CD14-positive monocyte (primary cell): ENCODE measurements around the gene PLXNA2. TPM values are rescaled to one million over a fixed set of nuclear protein-coding genes. Genes with fewer than 3 reads are reported as not detected.

Source experiments
- DNase-seq, 3 donors: peaks; one replicate each; pipeline ENCODE4 v3.0.0-alpha.2; 2011 to 2022
- H2AFZ ChIP-seq: 2 replicates; pipeline ENCODE4 v1.6.0; 2012; ENCODE audit warnings: mild to moderate bottlenecking, low read depth, low read length, inconsistent platforms; ENCODE audit not compliant: insufficient read depth, poor library complexity, severe bottlenecking
- H3K27ac ChIP-seq, 2 donors: 1 replicate in 1 of 2; 2 replicates in 1 of 2; pipeline ENCODE4 v1.5.1; 2012 to 2013; ENCODE audit warnings: low read length in 2 of 2, control low read depth in 1 of 2, inconsistent platforms in 1 of 2, low read depth in 1 of 2, mild to moderate bottlenecking in 1 of 2
- H3K27me3 ChIP-seq, 2 donors: one replicate each; pipeline versions ENCODE4 v1.6.0 to v1.6.1; 2011 to 2013; ENCODE audit warnings: low read length in 2 of 2; ENCODE audit not compliant: control insufficient read depth in 2 of 2, insufficient read depth in 2 of 2
- H3K36me3 ChIP-seq, 2 donors: replicated peaks in 1 of 2; 1 replicate in 1 of 2; 2 replicates in 1 of 2; pipeline versions ENCODE4 v1.5.1 to v1.6.1; 2012 to 2013; ENCODE audit warnings: low read length in 2 of 2, control low read depth in 1 of 2, inconsistent platforms in 1 of 2, mild to moderate bottlenecking in 1 of 2; ENCODE audit not compliant: insufficient read depth in 2 of 2, control insufficient read depth in 1 of 2
- H3K4me1 ChIP-seq, 2 donors: 1 replicate in 1 of 2; 2 replicates in 1 of 2; pipeline versions ENCODE4 v1.5.1 to v1.6.1; 2012 to 2013; ENCODE audit warnings: low read length in 2 of 2, control low read depth in 1 of 2, inconsistent platforms in 1 of 2, mild to moderate bottlenecking in 1 of 2, moderate library complexity in 1 of 2; ENCODE audit not compliant: insufficient read depth in 2 of 2, control insufficient read depth in 1 of 2
- H3K4me2 ChIP-seq: replicated peaks from 2 replicates; pipeline ENCODE3; 2012; ENCODE audit warnings: low read length, moderate library complexity, mild to moderate bottlenecking; ENCODE audit not compliant: poor library complexity, severe bottlenecking; ENCODE audit errors: extremely low read depth
- H3K4me3 ChIP-seq, 3 experiments: fragments of 200-600 bp in 1 of 3; sonication (generic) in 1 of 3; replicated peaks in 1 of 3; 1 replicate in 2 of 3; 2 replicates in 1 of 3; pipeline ENCODE4 v1.5.1; 2011 to 2013; ENCODE audit warnings: low read length in 3 of 3, mild to moderate bottlenecking in 3 of 3, control low read depth in 2 of 3, low read depth in 2 of 3, inconsistent platforms in 1 of 3, moderate library complexity in 1 of 3
- H3K79me2 ChIP-seq: 2 replicates; pipeline ENCODE4 v1.6.0; 2012; ENCODE audit warnings: mild to moderate bottlenecking, control low read depth, inconsistent platforms, low read length, moderate library complexity; ENCODE audit not compliant: insufficient read depth
- H3K9ac ChIP-seq: 2 replicates; pipeline ENCODE4 v1.6.0; 2017; ENCODE audit warnings: low read length, mild to moderate bottlenecking; ENCODE audit not compliant: insufficient read depth, poor library complexity, severe bottlenecking
- H3K9me3 ChIP-seq, 2 donors: replicated peaks in 1 of 2; 1 replicate in 1 of 2; 2 replicates in 1 of 2; pipeline versions ENCODE4 v1.5.1 to v1.6.1; 2012 to 2013; ENCODE audit warnings: low read length in 2 of 2, control low read depth in 1 of 2; ENCODE audit not compliant: control insufficient read depth in 1 of 2, insufficient read depth in 1 of 2
- H4K20me1 ChIP-seq: 2 replicates; pipeline ENCODE4 v1.6.0; 2012; ENCODE audit warnings: mild to moderate bottlenecking, low read length, control low read depth, moderate library complexity; ENCODE audit not compliant: insufficient read depth
- H3K27ac Mint-ChIP-seq, 7 donors: one replicate each; pipeline ENCODE4 v1.8.0; 2020; ENCODE audit warnings: mild to moderate bottlenecking in 7 of 7, mixed read lengths in 7 of 7, moderate library complexity in 6 of 7, inconsistent platforms in 2 of 7
- H3K27me3 Mint-ChIP-seq, 3 donors: one replicate each; pipeline ENCODE4 v1.8.0; 2021 to 2022; ENCODE audit warnings: low read depth in 3 of 3, mild to moderate bottlenecking in 3 of 3, mixed read lengths in 3 of 3, moderate library complexity in 3 of 3, inconsistent platforms in 1 of 3
- H3K36me3 Mint-ChIP-seq, 2 donors: one replicate each; pipeline ENCODE4 v1.8.0; 2020; ENCODE audit warnings: mixed read lengths in 2 of 2, inconsistent platforms in 1 of 2, mild to moderate bottlenecking in 1 of 2
- H3K4me1 Mint-ChIP-seq: one replicate; pipeline ENCODE4 v1.8.0; 2020; ENCODE audit warnings: mild to moderate bottlenecking, mixed read lengths
- H3K4me3 Mint-ChIP-seq, 2 donors: one replicate each; pipeline ENCODE4 v1.8.0; 2020; ENCODE audit warnings: mild to moderate bottlenecking in 2 of 2, mixed read lengths in 2 of 2, moderate library complexity in 1 of 2
- H3K9me3 Mint-ChIP-seq, 7 donors: one replicate each; pipeline ENCODE4 v1.8.0; 2020 to 2022; ENCODE audit warnings: mixed read lengths in 7 of 7, mild to moderate bottlenecking in 6 of 7, moderate library complexity in 6 of 7, inconsistent platforms in 2 of 7
- WGBS: methylation state at CpG from one replicate; pipeline ENCODE4 v1.1.5; 2013; ENCODE audit warnings: missing lambda C conversion rate; ENCODE audit not compliant: insufficient coverage; 5-methylcytosine and 5-hydroxymethylcytosine counted together
- intact Hi-C, 2 donors: fragments of 100-400 bp; cut with micrococcal nuclease; formaldehyde crosslinking; loops; one replicate each; pipeline versions ENCODE4 v1.15.0 to v1.15.1; 2023
- polyA plus RNA-seq, 3 donors: library from polyadenylated mRNA; depleted of rRNA in 1 of 3; unstranded in 2 of 3; stranded (reverse) in 1 of 3; fragments of 300-500 nt in 2 of 3; fragments of >200 nt in 1 of 3; fragmentation: Illumina TruSeq in 2 of 3; gene quantifications; 1 replicate in 2 of 3; 2 replicates in 1 of 3; pipeline ENCODE4 v1.2.3, GENCODE V29; 2012 to 2021
- TF ChIP-seq, protein P1 (sequence below): fragments of 200-600 bp; IDR thresholded peaks from one replicate; pipeline ENCODE4 v1.8.0; 2022; ENCODE audit warnings: antibody characterized with exemption, mild to moderate bottlenecking

PLXNA2 gene
- polyA plus RNA-seq, 3 donors: 0.75 to 2.1 (median 1.1) TPM

GRCh38 chr1:208118306-208118705 lies 125.9 kb downstream of the PLXNA2 start:
- intact Hi-C loops: no loop called here
- peaks cover 3 to 4% (median 3%) of the 10 kb centered on the region in 3 donors for H3K27me3 Mint-ChIP-seq
- H3K9ac ChIP-seq: no peak overlapping the region
- no peaks in the 10 kb centered on the region for H3K36me3 ChIP-seq
- H3K79me2 ChIP-seq: no peaks in the 10 kb centered on the region
- H3K27ac Mint-ChIP-seq: no peak overlapping the region
- peaks cover 0 to 1% (median 0%) of the 10 kb centered on the region in 7 donors for H3K9me3 Mint-ChIP-seq
- no peak overlapping the region for H3K4me3 ChIP-seq
- no peak overlapping the region for H3K4me2 ChIP-seq
- no peaks in the 10 kb centered on the region for H3K36me3 Mint-ChIP-seq
- WGBS: 100% methylated on average over 2 of the region's 5 CpGs
- H3K27ac ChIP-seq: no peak overlapping the region
- H3K9me3 ChIP-seq: no peaks in the 10 kb centered on the region
- H3K4me1 Mint-ChIP-seq: no peaks in the 10 kb centered on the region
- H3K4me1 ChIP-seq: peaks cover 0 to 4% of the 10 kb centered on the region in 2 donors
- no peak overlapping the region for H2AFZ ChIP-seq
- TF ChIP-seq, protein P1, sequence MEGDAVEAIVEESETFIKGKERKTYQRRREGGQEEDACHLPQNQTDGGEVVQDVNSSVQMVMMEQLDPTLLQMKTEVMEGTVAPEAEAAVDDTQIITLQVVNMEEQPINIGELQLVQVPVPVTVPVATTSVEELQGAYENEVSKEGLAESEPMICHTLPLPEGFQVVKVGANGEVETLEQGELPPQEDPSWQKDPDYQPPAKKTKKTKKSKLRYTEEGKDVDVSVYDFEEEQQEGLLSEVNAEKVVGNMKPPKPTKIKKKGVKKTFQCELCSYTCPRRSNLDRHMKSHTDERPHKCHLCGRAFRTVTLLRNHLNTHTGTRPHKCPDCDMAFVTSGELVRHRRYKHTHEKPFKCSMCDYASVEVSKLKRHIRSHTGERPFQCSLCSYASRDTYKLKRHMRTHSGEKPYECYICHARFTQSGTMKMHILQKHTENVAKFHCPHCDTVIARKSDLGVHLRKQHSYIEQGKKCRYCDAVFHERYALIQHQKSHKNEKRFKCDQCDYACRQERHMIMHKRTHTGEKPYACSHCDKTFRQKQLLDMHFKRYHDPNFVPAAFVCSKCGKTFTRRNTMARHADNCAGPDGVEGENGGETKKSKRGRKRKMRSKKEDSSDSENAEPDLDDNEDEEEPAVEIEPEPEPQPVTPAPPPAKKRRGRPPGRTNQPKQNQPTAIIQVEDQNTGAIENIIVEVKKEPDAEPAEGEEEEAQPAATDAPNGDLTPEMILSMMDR: no peak
- H3K27me3 ChIP-seq: no peaks in the 10 kb centered on the region
- no peak overlapping the region for H3K4me3 Mint-ChIP-seq
- H4K20me1 ChIP-seq: no peaks in the 10 kb centered on the region
- DNase-seq: no peak

DNA sequence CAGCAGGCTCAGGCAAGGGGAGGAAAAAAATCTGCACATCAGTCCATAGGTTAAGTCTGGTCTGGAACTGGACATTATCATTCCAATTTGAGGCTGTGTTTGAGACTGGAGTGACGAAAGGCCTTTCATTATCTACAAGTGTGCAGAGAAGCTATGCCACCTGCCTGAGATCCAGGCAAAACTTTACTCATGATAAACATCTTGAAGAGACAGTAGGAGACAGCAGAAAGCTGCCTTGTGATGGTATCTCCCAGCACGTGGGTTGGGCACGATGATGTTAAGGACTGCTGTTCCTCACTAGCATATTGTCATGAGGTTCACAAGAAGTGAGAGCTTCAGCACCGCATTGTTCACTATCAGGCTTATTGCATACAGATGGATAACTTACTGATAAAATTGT lies 126.4 kb downstream of the PLXNA2 start:
- H3K4me3 ChIP-seq: no peak overlapping the region
- H3K27me3 ChIP-seq: no peaks in the 10 kb centered on the region
- 94% methylated on average over 4 of the region's 4 CpGs for WGBS
- no peak overlapping the region for H3K9ac ChIP-seq
- H3K36me3 Mint-ChIP-seq: no peaks in the 10 kb centered on the region
- H4K20me1 ChIP-seq: no peaks in the 10 kb centered on the region
- H3K27ac ChIP-seq: no peak overlapping the region
- no peaks in the 10 kb centered on the region for H3K79me2 ChIP-seq
- no peaks in the 10 kb centered on the region for H3K4me1 Mint-ChIP-seq
- H2AFZ ChIP-seq: no peak overlapping the region
- H3K4me3 Mint-ChIP-seq: no peak overlapping the region
- DNase-seq: no peak
- intact Hi-C loops: no loop called here
- H3K36me3 ChIP-seq: no peaks in the 10 kb centered on the region
- H3K27ac Mint-ChIP-seq: no peak overlapping the region
- no peak overlapping the region for H3K4me2 ChIP-seq
- TF ChIP-seq, protein P1: no peak
- H3K4me1 ChIP-seq: peaks cover 0 to 4% of the 10 kb centered on the region in 2 donors
- H3K27me3 Mint-ChIP-seq: peaks cover 3 to 4% (median 3%) of the 10 kb centered on the region in 3 donors
- no peaks in the 10 kb centered on the region for H3K9me3 ChIP-seq
- H3K9me3 Mint-ChIP-seq: peaks cover 0 to 1% (median 0%) of the 10 kb centered on the region in 7 donors
